ENCODE data around the gene EFEMP2.

The EFEMP2 gene

DNA sequence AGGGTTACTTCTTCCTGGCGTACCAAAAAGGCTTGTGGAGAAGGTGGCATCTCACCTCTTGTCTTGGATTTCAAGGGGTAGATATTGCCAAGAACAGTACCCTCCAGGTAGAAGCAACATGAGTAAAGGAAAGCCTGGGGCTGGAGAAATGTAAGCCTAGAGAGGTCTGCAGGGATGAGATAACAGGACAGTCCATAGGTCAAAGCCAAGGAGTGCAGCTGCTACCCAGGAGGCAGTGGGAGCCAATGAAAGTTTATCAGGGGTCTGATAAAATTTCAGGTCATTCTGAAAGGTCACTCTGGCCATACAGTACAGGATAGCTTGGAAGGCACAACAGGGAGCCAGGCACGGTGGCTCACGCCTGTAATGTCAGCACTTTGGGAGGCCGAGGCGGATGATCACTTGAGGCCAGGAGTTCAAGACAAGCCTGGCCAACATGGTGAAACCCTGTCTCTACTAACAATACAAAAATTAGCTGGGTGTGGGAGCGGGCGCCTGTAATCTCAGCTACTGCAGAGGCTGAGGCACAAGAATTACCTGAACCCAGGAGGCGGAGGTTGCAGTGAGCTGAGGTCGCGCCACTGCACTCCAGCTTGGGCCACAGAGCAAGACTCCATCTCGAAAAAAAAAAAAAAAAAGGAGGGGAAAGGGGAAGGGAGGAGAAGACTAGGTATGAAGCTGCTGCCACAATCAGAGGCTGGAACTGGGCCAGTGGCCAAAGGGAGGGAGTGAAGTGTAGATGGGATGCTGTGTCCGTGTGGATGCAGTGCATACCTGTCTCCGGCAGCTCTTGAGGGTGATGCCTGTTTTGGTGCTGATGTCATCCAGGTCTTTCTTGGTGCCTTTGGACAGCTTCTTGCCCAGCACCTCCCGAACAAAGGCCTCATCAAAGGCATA lies 14.5 kb upstream of the EFEMP2 start:
- no peak for DNase-seq (ENCODE audit: low spot score)
- TF ChIP-seq, protein P1, sequence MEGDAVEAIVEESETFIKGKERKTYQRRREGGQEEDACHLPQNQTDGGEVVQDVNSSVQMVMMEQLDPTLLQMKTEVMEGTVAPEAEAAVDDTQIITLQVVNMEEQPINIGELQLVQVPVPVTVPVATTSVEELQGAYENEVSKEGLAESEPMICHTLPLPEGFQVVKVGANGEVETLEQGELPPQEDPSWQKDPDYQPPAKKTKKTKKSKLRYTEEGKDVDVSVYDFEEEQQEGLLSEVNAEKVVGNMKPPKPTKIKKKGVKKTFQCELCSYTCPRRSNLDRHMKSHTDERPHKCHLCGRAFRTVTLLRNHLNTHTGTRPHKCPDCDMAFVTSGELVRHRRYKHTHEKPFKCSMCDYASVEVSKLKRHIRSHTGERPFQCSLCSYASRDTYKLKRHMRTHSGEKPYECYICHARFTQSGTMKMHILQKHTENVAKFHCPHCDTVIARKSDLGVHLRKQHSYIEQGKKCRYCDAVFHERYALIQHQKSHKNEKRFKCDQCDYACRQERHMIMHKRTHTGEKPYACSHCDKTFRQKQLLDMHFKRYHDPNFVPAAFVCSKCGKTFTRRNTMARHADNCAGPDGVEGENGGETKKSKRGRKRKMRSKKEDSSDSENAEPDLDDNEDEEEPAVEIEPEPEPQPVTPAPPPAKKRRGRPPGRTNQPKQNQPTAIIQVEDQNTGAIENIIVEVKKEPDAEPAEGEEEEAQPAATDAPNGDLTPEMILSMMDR (IDR thresholded peaks at IDR 0.05; ENCODE audit: extremely low read depth, missing control alignments), result no peak

- DNase-seq (ENCODE audit: low spot score), result no peak
- TF ChIP-seq, protein P1 (IDR thresholded peaks at IDR 0.05; ENCODE audit: extremely low read depth, missing control alignments), result no peak
These were observed 13.4 kb upstream of the EFEMP2 start for GRCh38 chr11:65885808-65886536.

DNA sequence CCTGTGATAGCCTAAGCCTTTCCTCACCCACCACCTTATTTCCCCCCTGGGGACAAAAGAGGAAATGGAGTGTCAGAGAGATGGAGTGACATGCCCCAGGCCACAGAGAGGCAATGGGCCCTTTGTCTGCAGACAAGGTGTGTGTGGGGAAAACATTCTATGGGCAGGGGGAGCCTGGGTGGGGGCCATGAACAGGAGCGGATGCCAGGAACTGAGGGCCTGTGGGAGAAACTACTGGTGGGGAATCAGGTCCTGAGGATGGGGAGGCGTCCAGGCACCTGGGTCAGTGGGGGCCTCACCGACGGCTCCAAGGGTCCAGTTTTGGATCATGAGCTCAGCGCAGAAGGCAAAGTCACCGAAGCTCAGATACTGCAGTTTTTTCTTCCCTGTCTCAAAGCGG lies 12.6 kb upstream of the EFEMP2 start:
- no peak for DNase-seq (ENCODE audit: low spot score)
- TF ChIP-seq, protein P1 (IDR thresholded peaks at IDR 0.05; ENCODE audit: extremely low read depth, missing control alignments), result no peak

DNA sequence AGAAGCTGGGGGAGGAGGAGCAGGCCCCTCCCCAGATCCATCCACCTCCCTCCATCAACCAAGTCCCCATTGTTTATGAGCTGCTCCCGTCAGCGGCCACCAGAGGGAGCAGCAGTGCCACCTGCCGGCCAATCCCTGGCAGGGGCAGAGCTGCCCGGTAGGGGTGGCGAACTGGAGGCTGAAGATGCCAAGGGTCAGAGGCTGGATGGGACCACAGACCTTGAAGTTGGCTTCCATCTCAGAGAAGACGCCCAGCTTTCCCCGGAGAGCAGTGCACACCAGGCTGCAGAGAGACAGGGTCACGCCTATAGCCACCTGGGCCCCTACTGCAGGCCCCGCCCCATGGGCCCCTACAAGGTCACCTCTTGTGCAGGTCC lies 12.1 kb upstream of the EFEMP2 start:
- TF ChIP-seq, protein P1 (IDR thresholded peaks at IDR 0.05; ENCODE audit: extremely low read depth, missing control alignments), result peak; percentile 100
- DNase-seq (ENCODE audit: low spot score), result peak; percentile 84

- TF ChIP-seq, protein P1 (IDR thresholded peaks at IDR 0.05; ENCODE audit: extremely low read depth, missing control alignments), result no peak
- DNase-seq (ENCODE audit: low spot score), result no peak
These were observed 11.5 kb upstream of the EFEMP2 start for GRCh38 chr11:65883786-65884715.

DNA sequence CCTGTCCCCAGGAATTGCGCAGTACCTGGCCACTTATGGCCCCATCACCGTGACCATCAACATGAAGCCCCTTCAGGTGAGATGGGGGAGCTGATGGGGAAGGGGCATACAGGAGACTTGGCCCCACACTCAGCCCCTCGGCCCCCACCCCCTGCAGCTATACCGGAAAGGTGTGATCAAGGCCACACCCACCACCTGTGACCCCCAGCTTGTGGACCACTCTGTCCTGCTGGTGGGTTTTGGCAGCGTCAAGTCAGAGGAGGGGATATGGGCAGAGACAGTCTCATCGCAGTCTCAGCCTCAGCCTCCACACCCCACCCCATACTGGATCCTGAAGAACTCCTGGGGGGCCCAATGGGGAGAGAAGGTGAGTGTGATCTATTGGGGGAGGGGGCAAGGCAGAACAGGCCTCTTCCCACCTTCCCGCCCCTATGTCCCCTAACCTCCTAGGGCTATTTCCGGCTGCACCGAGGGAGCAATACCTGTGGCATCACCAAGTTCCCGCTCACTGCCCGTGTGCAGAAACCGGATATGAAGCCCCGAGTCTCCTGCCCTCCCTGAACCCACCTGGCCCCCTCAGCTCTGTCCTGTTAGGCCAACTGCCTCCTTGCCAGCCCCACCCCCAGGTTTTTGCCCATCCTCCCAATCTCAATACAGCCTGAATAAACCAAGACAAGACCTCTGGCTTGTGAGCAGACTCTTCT lies 10.6 kb upstream of the EFEMP2 start:
- DNase-seq (ENCODE audit: low spot score), result no peak
- TF ChIP-seq, protein P1 (IDR thresholded peaks at IDR 0.05; ENCODE audit: extremely low read depth, missing control alignments), result no peak

Data from GM20000 (cell line).